Epithelial cell of proximal tubule (primary cell): Measurements from ENCODE around the gene ZNF488. TPM values are rescaled to one million over a fixed set of nuclear protein-coding genes. Genes with fewer than 3 reads are reported as not detected.

Source experiments
- DNase-seq: peaks from one replicate; pipeline ENCODE4 v3.0.0-alpha.2; 2011; ENCODE audit warnings: low read depth
- H3K4me3 ChIP-seq: 2 replicates; pipeline ENCODE4 v1.5.1; 2011; ENCODE audit warnings: low read depth, mild to moderate bottlenecking, low read length
- total RNA-seq: library from RNA; depleted of rRNA; stranded (reverse); fragments of >200 nt; gene quantifications from 2 replicates; pipeline ENCODE4 v1.2.3, GENCODE V29; 2015
- TF ChIP-seq, protein P1 (sequence below): conservative IDR thresholded peaks from 2 replicates; pipeline ENCODE4 v1.5.1; 2012; ENCODE audit warnings: low read depth, mild to moderate bottlenecking, low read length

Gene ZNF488
- total RNA-seq, 1 donor from 2014 or later = 0.63 TPM

DNA sequence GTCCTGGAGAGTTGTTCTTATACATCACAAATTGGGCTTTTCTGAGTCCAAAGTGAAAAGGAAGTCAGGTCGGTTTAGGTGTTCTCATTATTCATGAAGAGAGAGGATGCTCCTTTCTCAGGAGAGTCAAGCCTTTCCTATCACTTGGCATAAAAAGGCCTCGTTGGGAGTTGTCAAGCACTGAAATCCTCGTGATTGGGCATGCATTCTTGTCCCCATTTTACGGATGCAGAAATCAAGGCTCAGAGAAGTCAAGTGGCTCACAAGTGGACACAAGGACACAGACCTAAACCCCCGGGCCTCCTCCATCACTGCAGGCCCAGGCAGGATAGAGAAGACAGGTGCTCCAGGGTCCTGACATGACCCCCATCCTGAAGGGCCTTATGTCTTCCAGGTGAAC, 27.4 kb downstream of the ZNF488 start:
- DNase-seq = no peak
- TF ChIP-seq, protein P1, sequence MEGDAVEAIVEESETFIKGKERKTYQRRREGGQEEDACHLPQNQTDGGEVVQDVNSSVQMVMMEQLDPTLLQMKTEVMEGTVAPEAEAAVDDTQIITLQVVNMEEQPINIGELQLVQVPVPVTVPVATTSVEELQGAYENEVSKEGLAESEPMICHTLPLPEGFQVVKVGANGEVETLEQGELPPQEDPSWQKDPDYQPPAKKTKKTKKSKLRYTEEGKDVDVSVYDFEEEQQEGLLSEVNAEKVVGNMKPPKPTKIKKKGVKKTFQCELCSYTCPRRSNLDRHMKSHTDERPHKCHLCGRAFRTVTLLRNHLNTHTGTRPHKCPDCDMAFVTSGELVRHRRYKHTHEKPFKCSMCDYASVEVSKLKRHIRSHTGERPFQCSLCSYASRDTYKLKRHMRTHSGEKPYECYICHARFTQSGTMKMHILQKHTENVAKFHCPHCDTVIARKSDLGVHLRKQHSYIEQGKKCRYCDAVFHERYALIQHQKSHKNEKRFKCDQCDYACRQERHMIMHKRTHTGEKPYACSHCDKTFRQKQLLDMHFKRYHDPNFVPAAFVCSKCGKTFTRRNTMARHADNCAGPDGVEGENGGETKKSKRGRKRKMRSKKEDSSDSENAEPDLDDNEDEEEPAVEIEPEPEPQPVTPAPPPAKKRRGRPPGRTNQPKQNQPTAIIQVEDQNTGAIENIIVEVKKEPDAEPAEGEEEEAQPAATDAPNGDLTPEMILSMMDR = no peak
- H3K4me3 ChIP-seq = no peak overlapping the region

DNA sequence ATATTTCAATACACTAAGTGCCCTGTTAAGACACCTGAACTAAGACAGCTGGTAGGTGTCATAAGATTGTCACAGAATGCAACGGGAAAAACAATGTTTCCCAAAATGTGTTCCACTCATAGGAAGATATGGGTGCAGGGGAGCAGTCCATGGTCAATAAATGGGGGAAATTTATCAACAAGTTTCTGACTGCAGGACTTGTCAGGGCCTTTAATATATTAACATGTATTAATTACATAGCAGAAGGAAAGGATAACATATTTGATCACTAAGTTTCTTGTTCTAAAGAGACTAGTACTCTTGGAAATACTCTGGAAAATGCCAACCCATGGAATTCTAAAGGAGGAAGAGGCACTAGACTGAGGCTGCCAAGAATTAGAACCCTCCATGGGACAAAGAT, 29.2 kb downstream of the ZNF488 start:
- TF ChIP-seq, protein P1 = no peak
- H3K4me3 ChIP-seq = no peak overlapping the region
- no peak for DNase-seq

DNA sequence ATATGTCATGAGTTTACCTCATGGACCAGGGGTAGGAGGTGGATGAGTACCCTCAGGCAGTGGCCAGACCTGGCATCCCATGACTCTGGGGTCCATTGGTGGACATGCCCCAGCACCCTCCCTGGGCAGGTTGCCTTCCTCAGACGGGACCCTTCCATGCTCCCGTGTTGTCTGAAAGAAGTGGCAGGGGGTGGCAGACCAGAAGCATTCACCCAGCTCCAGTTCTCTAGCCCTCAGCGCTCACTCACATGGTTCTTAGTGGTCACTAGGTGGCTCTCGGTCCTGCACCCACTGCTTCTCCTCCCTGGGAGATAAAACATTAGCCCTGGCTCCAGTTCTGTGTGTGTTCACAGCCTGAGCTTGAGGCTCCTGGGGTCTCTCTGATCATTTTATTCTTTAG, 29.9 kb downstream of the ZNF488 start:
- no peak for DNase-seq
- H3K4me3 ChIP-seq = no peak overlapping the region
- TF ChIP-seq, protein P1 = peak; percentile 54

DNA sequence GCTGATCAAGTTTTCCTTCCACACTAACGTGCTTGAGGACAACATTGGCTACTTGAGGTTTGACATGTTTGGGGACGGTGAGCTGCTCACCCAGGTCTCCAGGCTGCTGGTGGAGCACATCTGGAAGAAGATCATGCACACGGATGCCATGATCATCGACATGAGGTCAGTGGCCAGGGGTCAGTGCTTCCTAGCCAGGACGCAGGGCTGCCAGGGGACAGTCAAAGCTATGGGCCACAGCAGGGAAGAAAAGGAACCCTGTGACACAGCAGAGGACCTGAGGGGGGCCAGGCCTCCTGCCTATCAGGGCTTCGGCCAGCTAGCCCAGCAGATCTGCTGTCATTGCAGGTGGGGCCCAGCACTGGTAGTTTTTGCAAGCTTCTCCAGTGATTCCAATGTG, 30.7 kb downstream of the ZNF488 start:
- no peak for DNase-seq
- H3K4me3 ChIP-seq = no peak overlapping the region
- TF ChIP-seq, protein P1 = no peak

DNA sequence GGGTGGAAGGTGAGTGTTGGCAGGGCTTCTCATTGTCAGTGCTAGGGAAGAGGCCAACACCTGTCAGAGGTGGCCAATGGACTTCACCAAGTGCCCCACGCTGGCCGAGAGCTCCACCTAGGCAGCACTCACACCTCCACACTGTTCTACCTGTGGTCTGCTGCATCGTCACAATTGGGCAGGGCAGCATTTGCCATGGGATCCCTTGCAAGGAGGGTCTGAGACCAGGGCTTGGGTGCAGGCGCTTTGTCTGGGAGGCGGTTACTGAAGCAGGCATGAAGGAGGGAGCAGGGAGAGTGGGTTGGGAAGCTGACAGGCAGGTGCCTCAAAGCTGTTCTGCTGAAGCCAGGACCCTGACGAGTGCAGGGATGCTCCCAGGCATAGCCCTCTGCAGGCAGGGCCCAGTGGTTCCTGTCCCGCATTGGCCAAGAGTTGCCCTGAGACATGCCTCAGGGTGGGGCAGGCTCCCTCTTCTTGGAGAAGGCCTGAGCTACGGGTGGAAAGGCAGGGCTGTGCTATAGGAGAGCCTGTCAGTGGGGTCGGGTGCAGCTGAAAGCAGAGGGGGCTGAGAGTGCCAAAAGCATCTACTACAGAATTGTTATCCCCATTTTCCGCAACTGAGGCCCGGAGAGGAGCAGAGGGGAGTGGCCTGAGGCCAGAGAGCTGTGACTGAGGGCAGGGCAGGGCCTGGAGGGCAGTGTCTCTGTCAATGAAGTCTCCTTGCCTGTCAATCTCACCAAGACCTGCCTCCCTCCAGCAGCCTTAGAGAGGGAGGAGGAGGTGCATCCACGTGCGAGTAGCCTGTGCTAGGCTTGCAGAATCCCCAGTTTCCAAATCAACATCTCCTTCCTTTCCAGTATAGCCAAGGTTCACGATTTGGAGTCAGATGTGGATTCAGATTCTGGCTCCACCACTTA, 31.9 kb downstream of the ZNF488 start:
- DNase-seq = no peak
- no peak overlapping the region for H3K4me3 ChIP-seq
- TF ChIP-seq, protein P1 = no peak

DNA sequence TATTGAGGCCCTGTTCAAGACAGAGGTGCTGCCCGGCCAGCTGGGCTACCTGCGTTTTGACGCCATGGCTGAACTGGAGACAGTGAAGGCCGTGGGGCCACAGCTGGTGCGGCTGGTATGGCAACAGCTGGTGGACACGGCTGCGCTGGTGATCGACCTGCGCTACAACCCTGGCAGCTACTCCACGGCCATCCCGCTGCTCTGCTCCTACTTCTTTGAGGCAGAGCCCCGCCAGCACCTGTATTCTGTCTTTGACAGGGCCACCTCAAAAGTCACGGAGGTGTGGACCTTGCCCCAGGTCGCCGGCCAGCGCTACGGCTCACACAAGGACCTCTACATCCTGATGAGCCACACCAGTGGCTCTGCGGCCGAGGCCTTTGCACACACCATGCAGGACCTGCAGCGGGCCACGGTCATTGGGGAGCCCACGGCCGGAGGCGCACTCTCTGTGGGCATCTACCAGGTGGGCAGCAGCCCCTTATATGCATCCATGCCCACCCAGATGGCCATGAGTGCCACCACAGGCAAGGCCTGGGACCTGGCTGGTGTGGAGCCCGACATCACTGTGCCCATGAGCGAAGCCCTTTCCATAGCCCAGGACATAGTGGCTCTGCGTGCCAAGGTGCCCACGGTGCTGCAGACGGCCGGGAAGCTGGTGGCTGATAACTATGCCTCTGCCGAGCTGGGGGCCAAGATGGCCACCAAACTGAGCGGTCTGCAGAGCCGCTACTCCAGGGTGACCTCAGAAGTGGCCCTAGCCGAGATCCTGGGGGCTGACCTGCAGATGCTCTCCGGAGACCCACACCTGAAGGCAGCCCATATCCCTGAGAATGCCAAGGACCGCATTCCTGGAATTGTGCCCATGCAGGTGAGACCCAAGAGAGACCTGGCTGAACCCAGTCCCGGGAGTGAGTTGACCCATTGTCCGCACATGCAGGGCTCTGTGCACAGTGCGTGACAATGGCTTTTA, 33.1 kb downstream of the ZNF488 start:
- TF ChIP-seq, protein P1 = no peak
- H3K4me3 ChIP-seq = no peak overlapping the region
- DNase-seq = no peak
